Neuronal stem cell (in vitro differentiated cells): ENCODE data around the gene HIPK2.

Experiments
- DNase-seq: peaks from one replicate; pipeline ENCODE4 v3.0.0-alpha.2; 2013; ENCODE audit warnings: low spot score
- H2AFZ ChIP-seq: one replicate; pipeline ENCODE4 v1.6.1; 2013; ENCODE audit warnings: mild to moderate bottlenecking, low read length, inconsistent platforms
- H2AK5ac ChIP-seq: 2 replicates; pipeline ENCODE4 v1.6.1; 2013; ENCODE audit warnings: low read depth, mild to moderate bottlenecking, inconsistent platforms, low read length, moderate library complexity, mixed read lengths
- H2BK120ac ChIP-seq: 2 replicates; pipeline ENCODE4 v1.6.1; 2013; ENCODE audit warnings: low read depth, mild to moderate bottlenecking, inconsistent platforms, low read length, moderate library complexity, mixed read lengths
- H2BK12ac ChIP-seq: one replicate; pipeline ENCODE4 v1.6.1; 2013; ENCODE audit warnings: low read length, inconsistent platforms
- H2BK15ac ChIP-seq: 2 replicates; pipeline ENCODE4 v1.6.1; 2013; ENCODE audit warnings: mild to moderate bottlenecking, low read length, inconsistent platforms, mixed read lengths
- H2BK5ac ChIP-seq: one replicate; pipeline ENCODE4 v1.6.1; 2013; ENCODE audit warnings: inconsistent platforms, mild to moderate bottlenecking, low read length, moderate library complexity
- H3K14ac ChIP-seq: one replicate; pipeline ENCODE4 v1.6.1; 2013; ENCODE audit warnings: low read length, inconsistent platforms
- H3K18ac ChIP-seq: 2 replicates; pipeline ENCODE4 v1.6.1; 2013; ENCODE audit warnings: low read length, inconsistent platforms
- H3K23ac ChIP-seq: 2 replicates; pipeline ENCODE4 v1.6.1; 2013; ENCODE audit warnings: low read depth, mild to moderate bottlenecking, mixed read lengths, low read length, inconsistent platforms; ENCODE audit not compliant: poor library complexity
- H3K27ac ChIP-seq: replicated peaks from 3 replicates; pipeline ENCODE4 v1.5.1; 2013; ENCODE audit warnings: low read length, inconsistent platforms
- H3K27me3 ChIP-seq, 3 experiments: 2 replicates each; pipeline ENCODE4 v1.6.1; 2013; ENCODE audit warnings: low read length in 3 of 3, mild to moderate bottlenecking in 2 of 3, inconsistent platforms in 1 of 3, low read depth in 1 of 3, mixed read lengths in 1 of 3, moderate library complexity in 1 of 3; ENCODE audit not compliant: control insufficient read depth in 3 of 3, insufficient read depth in 3 of 3
- H3K36me3 ChIP-seq, 2 donors: replicated peaks in 1 of 2; 2 replicates each; pipeline ENCODE4 v1.6.1; 2013; ENCODE audit warnings: low read length in 2 of 2; ENCODE audit not compliant: control insufficient read depth in 2 of 2, insufficient read depth in 2 of 2
- H3K4ac ChIP-seq: 2 replicates; pipeline ENCODE4 v1.6.1; 2013; ENCODE audit warnings: inconsistent platforms, mild to moderate bottlenecking, low read length, moderate library complexity
- H3K4me1 ChIP-seq, 2 donors: 1 replicate in 1 of 2; 2 replicates in 1 of 2; pipeline ENCODE4 v1.6.1; 2013; ENCODE audit warnings: low read length in 2 of 2, low read depth in 1 of 2; ENCODE audit not compliant: control insufficient read depth in 2 of 2, insufficient read depth in 1 of 2
- H3K4me2 ChIP-seq: one replicate; pipeline ENCODE4 v1.6.1; 2013; ENCODE audit warnings: mild to moderate bottlenecking, low read length, inconsistent platforms; ENCODE audit not compliant: insufficient read depth, poor library complexity, severe bottlenecking
- H3K4me3 ChIP-seq, 2 donors: 2 replicates each; pipeline ENCODE4 v1.5.1; 2013; ENCODE audit warnings: low read length in 2 of 2, mild to moderate bottlenecking in 2 of 2, inconsistent platforms in 1 of 2, moderate library complexity in 1 of 2
- H3K79me1 ChIP-seq: one replicate; pipeline ENCODE4 v1.6.1; 2013; ENCODE audit warnings: low read depth, mild to moderate bottlenecking, inconsistent platforms, low read length, moderate library complexity
- H3K9ac ChIP-seq: one replicate; pipeline ENCODE4 v1.6.1; 2013; ENCODE audit warnings: mild to moderate bottlenecking, low read depth, low read length, inconsistent platforms; ENCODE audit not compliant: poor library complexity
- H3K9me3 ChIP-seq, 2 donors: replicated peaks in 1 of 2; 2 replicates each; pipeline versions ENCODE3 to v1.6.1; 2013; ENCODE audit warnings: low read length in 2 of 2, mild to moderate bottlenecking in 2 of 2, inconsistent platforms in 1 of 2, low read depth in 1 of 2, mixed read lengths in 1 of 2, moderate library complexity in 1 of 2; ENCODE audit not compliant: control insufficient read depth in 2 of 2, insufficient read depth in 1 of 2
- H4K8ac ChIP-seq: one replicate; pipeline ENCODE4 v1.6.1; 2013; ENCODE audit warnings: low read depth, mild to moderate bottlenecking, inconsistent platforms, low read length, moderate library complexity
- H4K91ac ChIP-seq: one replicate; pipeline ENCODE4 v1.6.1; 2013; ENCODE audit warnings: low read length, low read depth, mild to moderate bottlenecking, inconsistent platforms; ENCODE audit not compliant: poor library complexity
- WGBS, 2 donors: extraction: QIAGEN DNeasy Blood & Tissue Kit; methylation state at CpG; one replicate each; pipeline ENCODE4 v1.1.7; 2013; ENCODE audit warnings: missing lambda C conversion rate in 2 of 2, mixed read lengths in 1 of 2; ENCODE audit not compliant: insufficient read length in 2 of 2, insufficient replicate concordance in 1 of 2; ENCODE audit errors: extremely low coverage in 2 of 2; 5-methylcytosine and 5-hydroxymethylcytosine counted together

The HIPK2 gene

GRCh38 chr7:139720186-139720585, 57.6 kb downstream of the HIPK2 start:
- Histone ChIP-seq H2AK5ac (no peak overlapping the region), H3K18ac (no peak overlapping the region), H2BK5ac (no peak overlapping the region), H3K9me3 (no peaks in the 10 kb centered on the region), H4K8ac (no peak overlapping the region), H2AFZ (no peak overlapping the region), H3K23ac (no peak overlapping the region), H3K9ac (no peak overlapping the region), H3K79me1 (no peaks in the 10 kb centered on the region), H3K36me3 (peaks cover 15 to 22% of the 10 kb centered on the region in 2 donors), H3K4me3 (no peak overlapping the region), H3K27ac (no peak overlapping the region), H2BK120ac (no peak overlapping the region), H3K27me3 (no peaks in the 10 kb centered on the region), H3K4me2 (no peak overlapping the region), H2BK15ac (no peak overlapping the region), H4K91ac (no peak overlapping the region), H3K14ac (no peak overlapping the region), H3K4me1 (peaks cover 0 to 5% of the 10 kb centered on the region in 2 donors), H2BK12ac (no peak overlapping the region), H3K4ac (no peak overlapping the region)
- no CpG with 5 or more reads among the region's 6 CpGs for WGBS, 2 donors
- DNase-seq, result no peak

- no peak overlapping the region for H3K9ac ChIP-seq
- no CpG with 5 or more reads among the region's 9 CpGs for WGBS, 2 donors
- no peak overlapping the region for H2BK120ac ChIP-seq
Measured at GRCh38 chr7:139718859-139719258, 58.9 kb downstream of the HIPK2 start.

GRCh38 chr7:139718141-139718540, 59.7 kb downstream of the HIPK2 start:
- no peak overlapping the region for H2AK5ac ChIP-seq
- H3K4me3 ChIP-seq, result no peak overlapping the region
- H3K23ac ChIP-seq, result no peak overlapping the region
- no peaks in the 10 kb centered on the region for H3K27me3 ChIP-seq
- H3K4me2 ChIP-seq, result no peak overlapping the region
- H2BK120ac ChIP-seq, result no peak overlapping the region
- H3K4ac ChIP-seq, result no peak overlapping the region
- H3K36me3 ChIP-seq, result peaks cover 21 to 42% of the 10 kb centered on the region in 2 donors
- H2AFZ ChIP-seq, result no peak overlapping the region
- no peak overlapping the region for H4K8ac ChIP-seq
- no peak overlapping the region for H3K27ac ChIP-seq
- H3K18ac ChIP-seq, result no peak overlapping the region
- no peak overlapping the region for H3K9ac ChIP-seq
- no peaks in the 10 kb centered on the region for H3K79me1 ChIP-seq
- no peak overlapping the region for H2BK12ac ChIP-seq
- H3K14ac ChIP-seq, result no peak overlapping the region
- DNase-seq, result no peak
- H3K4me1 ChIP-seq, result peaks cover 0 to 18% of the 10 kb centered on the region in 2 donors
- no peak overlapping the region for H4K91ac ChIP-seq
- no peaks in the 10 kb centered on the region for H3K9me3 ChIP-seq
- H2BK5ac ChIP-seq, result no peak overlapping the region
- H2BK15ac ChIP-seq, result no peak overlapping the region

More at GRCh38 chr7:139718859-139719258, 58.9 kb downstream of the HIPK2 start:
- no peak for DNase-seq
- no peak overlapping the region for H4K91ac ChIP-seq
- no peaks in the 10 kb centered on the region for H3K27me3 ChIP-seq
- H3K4me1 ChIP-seq, result peaks cover 0 to 12% of the 10 kb centered on the region in 2 donors
- H3K14ac ChIP-seq, result no peak overlapping the region
- no peak overlapping the region for H3K4ac ChIP-seq
- H4K8ac ChIP-seq, result no peak overlapping the region
- H3K9me3 ChIP-seq, result no peaks in the 10 kb centered on the region
- no peak overlapping the region for H2BK12ac ChIP-seq
- no peak overlapping the region for H3K18ac ChIP-seq
- H2AK5ac ChIP-seq, result no peak overlapping the region
- H2BK5ac ChIP-seq, result no peak overlapping the region
- peaks cover 17 to 35% of the 10 kb centered on the region in 2 donors for H3K36me3 ChIP-seq
- H2BK15ac ChIP-seq, result no peak overlapping the region
- H2AFZ ChIP-seq, result no peak overlapping the region
- no peak overlapping the region for H3K4me3 ChIP-seq
- H3K79me1 ChIP-seq, result no peaks in the 10 kb centered on the region
- H3K4me2 ChIP-seq, result no peak overlapping the region
- H3K23ac ChIP-seq, result no peak overlapping the region
- H3K27ac ChIP-seq, result no peak overlapping the region

- H3K18ac ChIP-seq, result no peak overlapping the region
- H3K23ac ChIP-seq, result no peak overlapping the region
- H2BK12ac ChIP-seq, result no peak overlapping the region
- H2AK5ac ChIP-seq, result no peak overlapping the region
- H3K14ac ChIP-seq, result no peak overlapping the region
- H2BK5ac ChIP-seq, result no peak overlapping the region
- no peak overlapping the region for H2AFZ ChIP-seq
- H3K79me1 ChIP-seq, result no peaks in the 10 kb centered on the region
- H3K4ac ChIP-seq, result no peak overlapping the region
- H3K27me3 ChIP-seq, result no peaks in the 10 kb centered on the region
- DNase-seq, result no peak
- no peak overlapping the region for H3K4me2 ChIP-seq
- peak overlapping the region; percentile 2 for H4K91ac ChIP-seq
- peaks cover 21 to 54% of the 10 kb centered on the region in 2 donors for H3K36me3 ChIP-seq
- H3K27ac ChIP-seq, result no peak overlapping the region
- H2BK15ac ChIP-seq, result no peak overlapping the region
- no peak overlapping the region for H4K8ac ChIP-seq
- H3K9ac ChIP-seq, result peak overlapping the region; percentile 74
- peak overlapping the region in 1 of 2 donors; percentile 2 for H3K4me3 ChIP-seq
- H2BK120ac ChIP-seq, result peak overlapping the region; percentile 35
- H3K9me3 ChIP-seq, result no peaks in the 10 kb centered on the region
- H3K4me1 ChIP-seq, result peaks cover 0 to 28% of the 10 kb centered on the region in 2 donors
- no CpG with 5 or more reads among the region's 39 CpGs for WGBS, 2 donors
Measured at GRCh38 chr7:139716156-139716942, 61.4 kb downstream of the HIPK2 start.
